NB4 (cell line): ENCODE data around the gene KPNB1.

Experiments
- DNase-seq: peaks from one replicate; pipeline ENCODE4 v3.0.0; 2010; ENCODE audit warnings: low read depth
- H3K4me3 ChIP-seq: one replicate; pipeline ENCODE4 v1.5.1; 2011; ENCODE audit warnings: mild to moderate bottlenecking, low read depth, low read length, moderate library complexity
- CTCF ChIP-seq: IDR thresholded peaks from one replicate; pipeline ENCODE4 v1.5.1; 2012; ENCODE audit warnings: low read depth, low read length
- MAX ChIP-seq: IDR thresholded peaks from 2 replicates; pipeline ENCODE4 v1.6.1; 2011; ENCODE audit warnings: low read depth, low read length
- MYC ChIP-seq: IDR thresholded peaks from 2 replicates; pipeline ENCODE4 v1.6.1; 2011; ENCODE audit warnings: low read depth, low read length
- POLR2A ChIP-seq: IDR thresholded peaks from 2 replicates; pipeline ENCODE4 v1.6.1; 2011; ENCODE audit warnings: mild to moderate bottlenecking; ENCODE audit not compliant: insufficient read length; ENCODE audit errors: extremely low read depth

Gene KPNB1

GRCh38 chr17:47702391-47702995, 52.8 kb downstream of the KPNB1 start:
- no peak overlapping the region for H3K4me3 ChIP-seq
- no peak for TF ChIP-seq POLR2A
- no peak for TF ChIP-seq MYC
- no peak for TF ChIP-seq MAX
- TF ChIP-seq CTCF: no peak
- DNase-seq: no peak

GRCh38 chr17:47703191-47703591, 53.5 kb downstream of the KPNB1 start:
- no peak for DNase-seq
- no peak overlapping the region for H3K4me3 ChIP-seq
- TF ChIP-seq MYC: no peak
- TF ChIP-seq MAX: no peak
- no peak for TF ChIP-seq CTCF
- no peak for TF ChIP-seq POLR2A

DNA sequence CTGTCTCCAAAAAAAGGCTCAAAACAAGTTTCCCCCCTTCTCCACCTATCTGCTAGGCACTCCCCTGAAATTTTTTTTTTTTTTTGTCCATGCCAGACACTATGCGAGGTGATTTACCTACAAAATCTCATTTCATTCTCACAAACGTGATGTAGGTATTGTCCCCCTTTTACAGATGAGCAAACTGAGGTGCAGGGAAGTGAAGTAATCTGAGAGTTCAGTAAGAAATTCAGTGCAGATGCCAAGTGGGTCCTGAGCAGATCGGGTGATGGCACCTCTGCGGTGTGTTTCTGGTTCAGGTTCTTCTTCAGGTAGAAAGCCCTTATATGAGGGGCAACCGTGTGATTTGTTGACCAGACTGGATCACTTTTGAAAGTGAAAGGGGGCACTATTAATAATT, 54.0 kb downstream of the KPNB1 start:
- no peak for DNase-seq
- no peak for TF ChIP-seq MYC
- no peak for TF ChIP-seq POLR2A
- no peak for TF ChIP-seq CTCF
- TF ChIP-seq MAX: no peak
- no peak overlapping the region for H3K4me3 ChIP-seq

- H3K4me3 ChIP-seq: no peak overlapping the region
- TF ChIP-seq POLR2A (no peak), CTCF (no peak), MYC (no peak), MAX (no peak)
- DNase-seq: peak; percentile 68
These were observed 54.4 kb downstream of the KPNB1 start for GRCh38 chr17:47704116-47704515.

DNA sequence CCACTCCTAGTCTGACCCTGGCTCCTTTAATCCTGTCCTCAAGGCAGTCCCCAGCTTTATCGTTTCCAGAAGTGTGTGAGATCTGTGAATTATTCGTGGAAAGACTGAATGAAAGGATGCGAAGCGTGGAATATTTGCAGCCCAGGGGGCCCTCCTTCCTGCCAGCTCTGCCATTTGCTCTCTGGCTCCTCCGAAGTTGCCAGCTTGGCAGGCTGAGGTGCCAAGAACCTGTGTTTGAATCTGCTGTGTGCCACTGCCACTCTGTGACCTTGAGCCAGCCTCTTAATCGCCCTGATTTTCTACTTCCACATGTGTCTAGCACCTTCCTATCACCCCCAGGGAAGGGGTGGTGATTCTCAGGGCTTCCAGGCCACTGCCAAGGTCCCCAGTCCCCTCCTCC, 55.0 kb downstream of the KPNB1 start:
- DNase-seq: no peak

More for the DNA sequence above, 55.0 kb downstream of the KPNB1 start:
- H3K4me3 ChIP-seq: no peak overlapping the region
- TF ChIP-seq MYC (no peak), MAX (no peak), POLR2A (no peak), CTCF (no peak)
